Measurements from ENCODE around the gene CHD1.

The CHD1 gene

GRCh38 chr5:98898743-98899142, 30.1 kb downstream of the CHD1 start:
- DNase-seq: no peak

DNA sequence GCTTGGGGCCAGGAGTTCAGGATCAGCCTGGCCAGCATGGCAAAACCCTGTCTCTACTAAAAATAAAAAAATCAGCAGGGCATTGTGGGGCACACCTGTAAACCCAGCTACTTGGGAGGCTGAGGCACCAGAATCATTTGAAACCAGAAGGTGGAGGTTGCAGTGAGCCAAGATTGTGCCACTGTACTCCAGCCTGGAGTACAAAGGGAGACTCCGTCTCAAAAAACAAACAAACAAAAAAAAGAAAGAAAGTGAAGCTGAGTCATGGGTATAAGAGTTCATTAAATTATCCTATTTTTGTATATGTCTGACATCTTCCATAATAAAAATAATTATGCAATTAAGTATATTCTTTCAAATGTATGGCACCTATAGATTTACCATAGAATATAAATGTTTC, 37.2 kb downstream of the CHD1 start:
- no peak for DNase-seq

- DNase-seq: no peak
Measured at GRCh38 chr5:98880598-98880997, 48.2 kb downstream of the CHD1 start.

- DNase-seq: no peak
Measured at GRCh38 chr5:98880151-98880550, 48.7 kb downstream of the CHD1 start.

- DNase-seq: no peak
Measured at GRCh38 chr5:98877600-98877999, 51.2 kb downstream of the CHD1 start.

- no peak for DNase-seq
Measured at GRCh38 chr5:98872674-98873073, 56.1 kb downstream of the CHD1 start.

- DNase-seq: no peak
Measured at GRCh38 chr5:98865690-98866089, 63.1 kb downstream of the CHD1 start.

GRCh38 chr5:98847054-98847453, 81.8 kb downstream of the CHD1 start:
- no peak for DNase-seq

DNA sequence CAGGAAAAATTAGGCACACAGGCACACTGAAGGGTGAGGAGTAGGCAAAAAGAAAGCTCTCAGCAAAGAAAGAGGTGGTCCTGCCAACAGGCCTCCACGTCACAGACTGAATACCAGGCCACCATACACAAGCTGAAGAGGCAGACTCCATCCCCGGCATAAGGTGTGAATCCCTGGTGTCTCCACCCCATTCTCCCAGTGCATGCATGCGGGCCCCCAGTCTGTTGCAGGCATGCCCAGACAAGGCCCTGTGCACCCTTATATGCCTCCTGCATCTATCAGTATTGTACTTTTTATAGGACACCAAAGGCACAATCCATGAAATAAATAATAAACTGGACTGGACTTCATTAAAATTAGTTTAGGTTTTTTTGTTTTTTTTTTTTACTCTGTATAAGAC, 82.3 kb downstream of the CHD1 start:
- no peak for DNase-seq

DNA sequence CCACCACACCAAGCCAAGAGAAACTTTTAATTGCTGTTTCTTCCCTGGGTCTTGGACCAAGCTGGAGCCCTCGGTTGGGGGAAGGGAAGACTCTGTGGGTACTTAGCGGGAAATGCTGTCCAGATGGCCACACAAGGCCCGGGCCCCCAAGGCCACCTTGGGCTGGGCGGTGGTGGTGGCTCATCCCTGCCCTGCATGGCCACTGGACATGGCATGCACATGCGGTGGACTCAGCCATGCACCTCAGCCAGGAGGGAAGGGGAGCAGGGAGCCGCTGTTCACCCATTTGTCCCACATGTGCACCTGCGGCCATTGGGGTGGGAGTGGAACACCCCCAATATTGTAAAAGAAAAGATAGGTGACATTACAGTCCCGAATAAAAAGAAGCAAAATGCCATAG, 82.9 kb downstream of the CHD1 start:
- DNase-seq: no peak

DNA sequence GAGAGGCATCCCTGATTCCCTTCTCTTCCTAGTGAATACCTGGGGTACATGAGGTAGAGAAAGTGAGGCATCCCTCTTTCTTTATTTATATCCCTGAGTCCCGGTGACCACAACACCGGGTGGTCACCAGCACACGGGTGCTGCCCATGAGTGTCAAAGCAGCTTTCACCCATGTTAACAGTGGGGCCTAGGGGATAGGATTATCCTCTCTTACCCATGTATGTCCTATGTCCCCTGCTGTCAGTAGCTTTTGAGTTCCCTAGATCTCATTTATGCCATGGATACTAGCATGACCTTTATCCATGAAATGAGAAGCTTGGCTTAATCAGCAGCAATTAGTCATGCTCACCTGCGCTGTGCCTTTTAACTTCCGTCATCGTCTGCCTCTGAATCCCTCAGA, 83.9 kb downstream of the CHD1 start:
- DNase-seq: no peak

DNA sequence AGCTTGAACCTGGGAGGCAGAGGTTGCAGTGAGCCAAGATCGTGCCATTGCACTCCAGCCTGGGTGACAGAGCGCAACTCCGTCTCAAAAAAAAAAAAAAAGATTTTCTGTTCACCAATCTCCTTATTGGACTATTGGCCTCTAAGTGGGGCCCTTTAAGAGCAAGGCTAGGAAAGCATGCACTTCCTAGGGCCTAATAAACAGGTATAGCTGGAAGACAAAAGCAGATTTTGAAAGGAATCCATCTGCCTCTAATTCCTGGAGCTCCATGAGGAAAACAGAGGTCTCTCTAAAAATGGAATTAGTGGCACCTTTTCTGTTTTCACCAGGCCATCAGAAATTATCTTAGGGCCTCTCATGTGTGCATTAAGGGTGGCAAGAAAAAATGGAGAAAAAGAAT, 85.3 kb downstream of the CHD1 start:
- no peak for DNase-seq

GRCh38 chr5:98840946-98841345, 87.9 kb downstream of the CHD1 start:
- DNase-seq: no peak

DNA sequence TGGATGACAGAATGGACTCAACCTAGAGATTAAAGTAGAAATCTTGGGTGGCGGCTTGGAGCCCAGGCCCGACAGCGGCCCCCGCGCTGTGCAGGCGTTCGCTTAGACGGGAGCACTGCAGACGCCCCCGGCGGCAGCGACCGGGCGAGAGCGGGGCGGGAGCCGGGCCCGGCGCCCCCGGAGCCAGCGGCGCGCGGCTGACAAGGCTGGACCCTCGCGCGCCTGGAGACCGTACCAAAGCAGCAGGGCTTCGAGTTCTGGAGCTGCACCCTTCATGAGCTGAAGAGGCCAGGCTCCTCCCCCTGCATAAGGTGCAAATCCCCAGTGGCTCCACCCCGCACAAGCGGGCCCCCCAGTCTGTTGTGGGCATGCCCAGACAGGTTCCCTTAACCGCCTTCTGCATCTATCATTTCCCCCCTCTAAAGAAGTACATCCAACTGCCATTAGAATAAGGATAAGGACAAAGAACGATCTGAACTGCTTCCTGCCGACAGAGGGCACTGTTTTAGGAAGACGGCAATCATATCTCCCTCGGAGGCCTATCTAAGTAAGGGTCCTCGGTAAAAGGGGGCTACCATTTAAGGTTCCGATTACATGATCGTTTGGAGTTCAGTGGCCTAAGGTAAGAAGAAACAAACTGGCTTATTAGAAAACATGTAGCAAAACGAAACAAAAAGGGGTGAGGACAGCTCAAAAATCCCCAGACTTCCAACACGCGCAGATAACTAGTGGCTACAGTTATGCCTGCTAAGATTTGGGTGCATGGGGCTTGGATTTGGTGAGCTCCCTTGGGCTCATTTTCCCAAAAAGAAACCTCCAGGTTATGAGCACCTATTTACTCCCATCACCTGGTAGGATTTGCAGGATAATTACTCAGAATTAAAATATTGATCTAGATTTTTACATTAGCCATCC, 89.1 kb downstream of the CHD1 start:
- DNase-seq: no peak

DNA sequence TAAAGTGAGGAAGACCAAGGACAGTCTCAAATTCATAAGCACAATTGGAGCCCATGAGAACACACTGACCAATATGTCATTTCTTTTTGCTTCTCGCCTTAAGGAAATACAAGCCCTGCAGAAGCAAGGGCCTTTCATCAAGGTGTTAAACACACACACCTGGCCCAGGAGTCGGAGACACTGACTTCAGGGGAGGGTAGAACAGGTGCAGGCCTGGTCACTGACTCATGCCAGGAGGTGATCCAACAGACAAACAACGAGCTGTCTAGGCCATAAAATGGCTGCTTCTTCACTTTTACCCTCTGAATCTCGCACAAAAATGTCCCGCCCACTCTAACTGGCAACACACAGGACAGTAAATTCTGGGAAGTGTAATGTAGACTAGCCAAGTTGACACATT, 92.6 kb downstream of the CHD1 start:
- DNase-seq: no peak

GRCh38 chr5:98827588-98828284, 101.1 kb downstream of the CHD1 start:
- DNase-seq: no peak

DNA sequence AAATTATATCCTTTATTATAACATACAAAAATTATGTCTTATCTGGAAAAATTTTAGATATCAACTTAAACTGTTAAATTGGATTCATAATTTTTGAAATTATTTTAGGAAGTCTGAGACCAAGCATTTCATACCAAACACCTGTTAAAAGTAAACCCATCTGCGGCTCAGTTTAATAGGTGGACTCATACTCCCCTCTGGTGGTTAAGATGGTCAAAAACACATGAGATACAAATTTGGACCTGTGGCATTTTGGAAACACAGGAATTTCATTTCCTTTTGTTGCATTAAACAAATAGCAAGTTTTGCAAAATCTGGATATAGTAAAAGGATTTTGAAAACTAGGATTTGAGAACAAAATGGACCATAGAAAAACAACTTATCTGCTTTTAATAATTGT, 101.6 kb downstream of the CHD1 start:
- no peak for DNase-seq

GRCh38 chr5:98825582-98826375, 103.0 kb downstream of the CHD1 start:
- no peak for DNase-seq

DNA sequence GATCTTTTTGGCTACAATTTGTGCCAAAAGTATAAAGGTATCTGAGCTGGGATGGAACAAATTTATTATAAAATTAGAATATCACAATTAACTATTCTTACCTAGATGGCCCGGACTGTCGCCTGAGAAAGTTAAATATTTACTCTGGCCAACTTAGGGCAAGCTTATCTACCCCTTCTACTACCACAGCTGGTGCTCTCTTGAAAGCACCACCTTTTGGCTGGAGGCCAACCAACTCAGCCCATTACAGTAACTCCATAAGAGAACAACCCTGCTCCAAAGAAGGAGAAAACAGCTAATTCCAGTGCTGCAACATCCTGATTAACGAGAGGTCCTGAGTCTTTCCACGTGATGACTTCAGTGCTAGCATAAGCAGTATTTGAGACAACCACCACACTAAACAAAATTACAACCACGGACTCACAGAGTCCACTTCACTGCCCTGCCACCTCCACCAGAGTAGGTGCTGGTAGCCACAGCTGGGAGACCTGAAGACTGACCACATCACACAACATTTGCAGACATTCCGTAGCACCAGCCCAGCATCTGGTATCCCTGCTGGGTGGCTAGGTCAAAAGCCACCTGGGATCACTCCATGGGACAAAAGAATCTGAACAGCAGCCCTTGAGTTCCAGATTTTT, 112.1 kb downstream of the CHD1 start:
- DNase-seq: no peak

DNA sequence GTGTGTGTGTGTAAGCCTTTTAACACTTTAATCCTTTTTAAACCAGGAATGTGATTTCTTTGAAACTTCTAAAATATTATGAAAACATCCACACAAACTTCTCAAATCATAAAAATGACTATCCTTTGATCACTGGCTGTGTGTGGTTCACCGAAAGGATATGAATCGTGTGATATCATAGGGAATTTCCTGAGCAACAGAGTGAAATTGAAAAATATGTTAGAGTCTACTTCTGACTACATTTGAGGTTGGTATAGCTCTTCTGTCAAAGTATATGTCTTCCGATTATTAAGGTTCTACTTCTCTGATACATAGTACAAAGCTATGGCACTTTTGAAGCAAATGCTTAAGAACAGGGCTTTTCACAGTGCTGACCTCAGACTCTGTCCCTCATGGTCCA, 115.1 kb downstream of the CHD1 start:
- DNase-seq: no peak

DNA sequence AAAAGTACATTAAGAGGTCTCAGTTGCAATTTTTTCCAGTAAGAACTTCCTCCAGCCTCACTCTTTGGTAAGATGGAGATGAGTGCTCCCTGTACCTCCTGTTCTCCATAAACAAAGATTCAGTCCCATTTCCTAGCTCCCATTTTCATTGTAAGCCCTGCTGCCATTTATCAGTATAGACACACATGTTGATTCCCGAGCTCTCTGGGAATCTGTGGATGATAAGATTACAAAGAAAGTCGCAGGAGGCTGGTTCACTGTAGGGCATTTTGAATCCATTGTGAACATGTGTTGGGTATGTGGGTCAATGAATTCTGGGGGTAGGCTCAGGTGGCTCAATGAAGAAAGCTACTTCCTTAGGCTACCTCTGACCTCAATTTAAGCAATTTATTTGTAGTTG, 118.6 kb downstream of the CHD1 start:
- no peak for DNase-seq

GRCh38 chr5:98807806-98808205, 121.0 kb downstream of the CHD1 start:
- DNase-seq: no peak

- no peak for DNase-seq
Measured at GRCh38 chr5:98805070-98805469, 123.7 kb downstream of the CHD1 start.

Measured in activated CD8-positive, alpha-beta memory T cell treated with anti-CD3 and anti-CD28 coated beads, Interleukin-2, amount 50 U/mL, for 48 hours (primary cell).